Measurements from ENCODE around the gene FBXO33. TPM values are rescaled to one million over a fixed set of nuclear protein-coding genes. Genes with fewer than 3 reads are reported as not detected.

The FBXO33 gene, protein sequence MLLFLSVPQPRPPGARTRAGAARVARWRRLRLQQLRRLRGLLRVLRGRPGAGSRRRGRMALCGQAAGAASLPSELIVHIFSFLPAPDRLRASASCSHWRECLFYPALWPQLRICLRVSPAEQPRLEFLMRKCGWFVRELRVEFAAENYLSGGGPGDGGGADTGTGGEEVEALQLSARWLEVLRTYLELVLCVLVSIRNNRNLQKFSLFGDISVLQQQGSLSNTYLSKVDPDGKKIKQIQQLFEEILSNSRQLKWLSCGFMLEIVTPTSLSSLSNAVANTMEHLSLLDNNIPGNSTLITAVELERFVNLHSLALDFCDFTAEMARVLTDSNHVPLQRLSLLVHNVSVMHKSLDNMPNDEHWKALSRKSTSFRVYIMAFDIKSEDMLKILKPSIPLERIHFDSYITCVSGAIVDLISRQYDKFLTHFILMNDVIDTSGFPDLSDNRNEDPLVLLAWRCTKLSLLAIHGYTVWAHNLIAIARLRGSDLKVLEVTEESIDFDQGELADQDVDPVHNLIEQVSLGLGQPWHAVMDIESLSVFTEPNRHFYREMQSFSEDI
- 12.8 and 18.1 TPM in 2 replicates for total RNA-seq (2014; rRNA removed)
- polyA plus RNA-seq (2012), result 5.0 TPM

- DNase-seq (ENCODE audit: low read depth), result peak; percentile 94
These were observed at the start of gene FBXO33 for GRCh38 chr14:39432179-39432618. Gene FBXO33, minus strand, starts transcription at chr14:39432433. Its CDS starts 271 bp downstream, at chr14:39432162.

DNA sequence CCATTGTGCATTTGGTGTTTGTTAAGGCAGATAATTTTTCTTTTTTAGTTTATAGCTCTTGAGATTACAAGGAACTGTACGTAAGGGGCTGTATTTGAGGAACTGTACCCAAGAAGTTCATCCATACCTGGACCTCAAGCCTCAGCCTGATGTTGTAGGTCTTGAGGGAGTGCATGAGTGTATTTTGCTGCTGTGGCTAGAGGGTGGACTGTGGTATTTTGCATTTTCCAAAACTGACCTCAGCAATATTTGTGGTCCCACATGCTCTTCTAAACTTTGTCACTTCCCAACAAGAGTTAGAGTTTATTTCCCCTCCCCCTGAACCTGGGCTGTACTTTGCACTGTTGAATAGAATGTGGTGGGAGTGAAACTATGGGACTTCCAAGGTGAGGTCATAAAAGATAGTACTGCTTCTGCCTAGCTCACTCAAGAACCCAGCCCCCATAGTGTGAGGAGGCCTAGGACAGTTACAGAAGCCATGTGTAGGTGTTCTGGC, 42.2 kb upstream of the FBXO33 start:
- no peak for DNase-seq (ENCODE audit: low read depth)

GRCh38 chr14:39472078-39472477, 39.8 kb upstream of the FBXO33 start:
- DNase-seq (ENCODE audit: low read depth), result no peak

- peak; percentile 23 for DNase-seq (ENCODE audit: low read depth)
These were observed 37.0 kb upstream of the FBXO33 start for GRCh38 chr14:39469094-39469710.

GRCh38 chr14:39467889-39468524, 35.8 kb upstream of the FBXO33 start:
- peak; percentile 25 for DNase-seq (ENCODE audit: low read depth)

- no peak for DNase-seq (ENCODE audit: low read depth)
These were observed 27.7 kb upstream of the FBXO33 start for GRCh38 chr14:39459795-39460478.

- no peak for DNase-seq (ENCODE audit: low read depth)
These were observed 24.5 kb upstream of the FBXO33 start for GRCh38 chr14:39456702-39457250.

GRCh38 chr14:39454906-39455539, 22.8 kb upstream of the FBXO33 start:
- no peak for DNase-seq (ENCODE audit: low read depth)

GRCh38 chr14:39452680-39453079, 20.4 kb upstream of the FBXO33 start:
- no peak for DNase-seq (ENCODE audit: low read depth)

- DNase-seq (ENCODE audit: low read depth), result no peak
These were observed 19.6 kb upstream of the FBXO33 start for GRCh38 chr14:39451811-39452210.

DNA sequence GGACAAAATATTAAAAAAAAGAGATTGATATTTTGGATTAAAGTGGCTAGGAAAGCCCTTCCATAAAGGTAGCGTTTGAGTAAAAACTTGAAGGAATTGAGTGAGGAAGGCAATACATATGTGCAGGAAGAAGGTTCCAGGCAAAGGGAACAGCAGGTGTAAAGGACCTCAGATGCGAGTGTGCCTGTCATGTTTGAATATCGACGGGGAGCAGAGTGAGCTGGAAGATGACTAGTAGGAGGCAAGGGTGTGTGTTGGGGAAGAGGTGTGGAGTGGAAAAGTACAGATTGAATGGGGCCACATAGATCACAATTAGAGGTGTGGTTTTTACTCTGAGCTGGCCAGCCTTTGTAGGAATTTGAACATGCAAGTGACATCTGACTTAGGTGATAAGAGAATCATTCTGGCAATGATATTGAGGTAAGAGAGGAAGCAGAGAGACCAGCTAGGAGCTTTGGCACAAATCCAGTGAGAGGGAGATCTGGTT, 15.0 kb upstream of the FBXO33 start:
- DNase-seq (ENCODE audit: low read depth), result no peak

DNA sequence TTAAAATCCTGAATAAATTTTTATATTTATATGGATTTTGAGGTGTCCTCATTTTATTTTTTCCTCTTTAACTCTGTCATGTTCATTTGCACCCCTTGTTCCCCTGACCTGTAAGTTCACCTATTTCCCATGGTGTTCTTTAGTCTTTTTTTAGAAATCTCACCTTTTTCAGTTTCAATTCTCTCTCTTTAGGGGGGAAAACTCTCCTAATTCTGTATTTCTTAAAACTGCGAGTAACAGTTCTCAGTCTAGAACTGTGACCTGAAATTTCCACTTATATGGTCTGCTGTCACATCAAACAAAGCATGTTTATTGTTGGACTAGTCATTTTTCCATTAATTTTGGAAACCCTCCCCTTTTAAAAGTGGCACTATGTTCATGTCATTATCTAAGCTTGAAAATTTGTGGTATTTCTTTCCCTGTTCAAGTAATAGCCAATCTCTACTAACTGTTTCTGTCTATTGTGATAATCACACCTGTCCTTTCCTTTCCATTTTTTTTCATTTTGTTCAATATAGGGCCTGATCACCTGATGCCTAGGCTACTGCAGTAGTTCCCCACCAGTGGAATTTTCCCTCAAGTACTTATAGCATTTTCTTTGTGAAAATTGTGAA, 14.0 kb upstream of the FBXO33 start:
- DNase-seq (ENCODE audit: low read depth), result no peak

GRCh38 chr14:39442293-39442692, 10.1 kb upstream of the FBXO33 start:
- peak; percentile 88 for DNase-seq (ENCODE audit: low read depth)

DNA sequence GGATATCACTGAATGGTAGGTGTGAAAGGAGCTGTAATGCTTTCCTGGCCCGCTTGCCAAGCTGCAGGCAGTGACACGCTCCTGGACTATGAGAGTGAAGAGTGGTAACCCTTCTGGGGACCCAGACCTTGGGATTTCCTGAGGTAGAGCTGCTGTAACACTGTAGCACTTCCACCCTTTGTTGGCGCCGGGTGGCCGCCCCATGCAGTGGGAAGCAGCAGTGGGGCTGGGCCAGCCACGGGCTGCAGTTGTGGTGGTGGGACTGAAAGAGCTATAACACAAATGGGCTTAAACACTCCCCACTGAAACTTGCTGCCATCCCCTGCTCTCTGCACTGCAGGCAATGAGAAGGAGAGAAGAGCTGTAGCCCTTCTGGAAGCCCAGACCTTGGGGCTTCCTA, 9.6 kb upstream of the FBXO33 start:
- no peak for DNase-seq (ENCODE audit: low read depth)

DNA sequence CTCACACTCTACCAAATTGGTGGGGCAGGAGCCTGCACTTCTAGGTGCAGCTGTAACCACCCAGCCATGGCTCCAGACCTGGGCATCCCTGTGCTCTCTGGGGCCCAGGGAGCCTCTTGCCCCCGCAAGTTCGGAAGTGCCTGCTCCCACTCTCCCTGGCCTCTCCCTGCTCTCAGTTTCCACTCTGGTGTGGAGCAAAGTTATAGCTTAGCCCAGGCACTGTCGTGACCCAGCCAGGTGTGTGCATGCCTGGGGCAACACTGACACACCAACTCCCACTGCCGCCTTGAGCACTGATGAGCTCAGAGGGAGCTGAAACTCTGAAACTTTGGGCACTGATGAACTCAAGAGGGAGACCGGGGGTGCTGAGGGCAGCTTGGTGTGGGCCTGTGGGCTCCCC, 8.7 kb upstream of the FBXO33 start:
- DNase-seq (ENCODE audit: low read depth), result no peak

DNA sequence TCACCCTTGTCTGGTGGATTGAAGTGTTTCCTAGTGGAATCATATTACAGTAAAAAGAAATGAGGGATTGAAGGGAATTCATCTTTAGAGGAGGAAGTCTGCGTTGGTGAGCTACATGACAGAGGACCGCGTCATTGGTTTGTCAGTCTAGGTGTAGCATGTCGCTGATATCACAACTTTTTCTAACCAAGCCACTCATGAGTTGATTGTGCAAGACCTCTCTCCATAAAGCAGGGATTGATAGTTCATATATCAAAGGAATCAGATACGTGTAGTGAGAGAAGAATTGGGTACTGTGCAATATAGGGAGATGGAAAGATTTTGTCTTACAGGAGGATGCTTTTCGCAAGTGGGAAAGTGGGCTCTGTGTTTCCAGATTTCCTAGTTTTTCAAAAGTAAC, 3.0 kb upstream of the FBXO33 start:
- DNase-seq (ENCODE audit: low read depth), result no peak

DNA sequence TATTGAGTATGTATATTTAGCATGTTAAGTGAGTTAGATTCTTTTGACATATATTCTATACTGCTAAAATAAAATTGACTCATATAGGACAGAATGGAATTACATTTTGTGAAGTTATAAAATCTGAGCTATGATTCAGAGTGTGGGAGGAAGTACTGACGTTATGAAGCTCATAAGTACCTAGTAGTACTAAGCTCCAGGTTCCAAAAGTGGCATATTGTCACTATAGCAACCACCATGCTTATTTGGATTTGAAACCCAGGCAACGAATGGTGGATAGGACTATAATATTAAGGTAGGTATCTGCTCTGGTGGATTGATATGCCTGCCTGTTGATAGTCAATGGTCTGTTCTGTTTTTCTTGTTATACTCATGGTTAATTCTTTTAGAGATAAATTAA, 2.2 kb upstream of the FBXO33 start:
- DNase-seq (ENCODE audit: low read depth), result no peak

GRCh38 chr14:39433452-39433813, 1.2 kb upstream of the FBXO33 start:
- DNase-seq (ENCODE audit: low read depth), result no peak

DNA sequence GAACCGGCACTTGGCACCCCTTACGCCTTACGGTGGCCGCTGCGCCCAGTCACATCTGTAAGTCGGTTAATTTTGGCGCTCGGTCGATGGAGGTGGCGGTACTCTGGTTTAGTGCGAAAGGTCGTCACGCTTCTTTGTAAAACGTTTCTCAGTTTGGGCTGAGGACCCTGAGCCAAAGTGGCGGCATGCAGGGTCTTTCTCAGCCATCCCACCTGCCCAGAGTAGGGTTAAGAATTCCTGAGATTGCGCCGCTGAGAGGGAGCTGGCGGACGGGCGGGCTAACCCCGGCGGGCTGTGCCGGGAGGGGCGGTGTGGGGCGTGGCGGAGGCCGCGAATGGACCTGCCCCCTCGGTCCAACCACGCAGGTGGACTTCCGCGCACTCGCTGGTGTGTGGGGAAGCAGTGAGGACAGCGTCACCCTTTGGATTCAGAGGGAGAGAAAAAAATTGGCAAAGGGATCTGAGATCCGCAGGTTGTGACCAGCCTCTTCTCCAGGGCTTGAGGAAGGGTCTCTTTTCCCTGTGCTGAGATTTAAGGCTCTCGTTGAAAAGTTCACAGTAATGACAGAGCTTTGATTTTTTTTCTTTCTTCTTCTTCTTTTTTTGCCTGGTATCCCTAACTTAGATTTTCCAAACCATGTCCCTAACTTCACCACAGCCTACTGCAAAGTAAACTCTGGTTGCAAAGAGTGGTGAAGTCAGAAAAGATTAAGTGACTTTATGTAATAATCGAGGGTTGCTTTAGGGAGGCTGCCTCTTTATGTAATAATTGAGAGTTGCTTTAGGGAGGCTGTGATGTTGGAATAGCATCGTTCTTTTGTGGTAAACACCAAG, 602 bp upstream of the FBXO33 start:
- DNase-seq (ENCODE audit: low read depth), result peak; percentile 75
